GM12872 (cell line): ENCODE measurements around the gene SCN5A.

Experiments used
- TF ChIP-seq, protein P1 (sequence below): IDR thresholded peaks from 3 replicates; pipeline ENCODE4 v1.5.1; 2011; ENCODE audit warnings: low read depth, mild to moderate bottlenecking, low read length, moderate library complexity; ENCODE audit not compliant: insufficient read depth

SCN5A gene

GRCh38 chr3:38588995-38589937 is 60.2 kb downstream of the SCN5A start:
- TF ChIP-seq, protein P1, sequence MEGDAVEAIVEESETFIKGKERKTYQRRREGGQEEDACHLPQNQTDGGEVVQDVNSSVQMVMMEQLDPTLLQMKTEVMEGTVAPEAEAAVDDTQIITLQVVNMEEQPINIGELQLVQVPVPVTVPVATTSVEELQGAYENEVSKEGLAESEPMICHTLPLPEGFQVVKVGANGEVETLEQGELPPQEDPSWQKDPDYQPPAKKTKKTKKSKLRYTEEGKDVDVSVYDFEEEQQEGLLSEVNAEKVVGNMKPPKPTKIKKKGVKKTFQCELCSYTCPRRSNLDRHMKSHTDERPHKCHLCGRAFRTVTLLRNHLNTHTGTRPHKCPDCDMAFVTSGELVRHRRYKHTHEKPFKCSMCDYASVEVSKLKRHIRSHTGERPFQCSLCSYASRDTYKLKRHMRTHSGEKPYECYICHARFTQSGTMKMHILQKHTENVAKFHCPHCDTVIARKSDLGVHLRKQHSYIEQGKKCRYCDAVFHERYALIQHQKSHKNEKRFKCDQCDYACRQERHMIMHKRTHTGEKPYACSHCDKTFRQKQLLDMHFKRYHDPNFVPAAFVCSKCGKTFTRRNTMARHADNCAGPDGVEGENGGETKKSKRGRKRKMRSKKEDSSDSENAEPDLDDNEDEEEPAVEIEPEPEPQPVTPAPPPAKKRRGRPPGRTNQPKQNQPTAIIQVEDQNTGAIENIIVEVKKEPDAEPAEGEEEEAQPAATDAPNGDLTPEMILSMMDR: no peak

GRCh38 chr3:38588371-38588971 is 61.0 kb downstream of the SCN5A start:
- TF ChIP-seq, protein P1: no peak

GRCh38 chr3:38587548-38588131 is 61.8 kb downstream of the SCN5A start:
- TF ChIP-seq, protein P1: no peak

DNA sequence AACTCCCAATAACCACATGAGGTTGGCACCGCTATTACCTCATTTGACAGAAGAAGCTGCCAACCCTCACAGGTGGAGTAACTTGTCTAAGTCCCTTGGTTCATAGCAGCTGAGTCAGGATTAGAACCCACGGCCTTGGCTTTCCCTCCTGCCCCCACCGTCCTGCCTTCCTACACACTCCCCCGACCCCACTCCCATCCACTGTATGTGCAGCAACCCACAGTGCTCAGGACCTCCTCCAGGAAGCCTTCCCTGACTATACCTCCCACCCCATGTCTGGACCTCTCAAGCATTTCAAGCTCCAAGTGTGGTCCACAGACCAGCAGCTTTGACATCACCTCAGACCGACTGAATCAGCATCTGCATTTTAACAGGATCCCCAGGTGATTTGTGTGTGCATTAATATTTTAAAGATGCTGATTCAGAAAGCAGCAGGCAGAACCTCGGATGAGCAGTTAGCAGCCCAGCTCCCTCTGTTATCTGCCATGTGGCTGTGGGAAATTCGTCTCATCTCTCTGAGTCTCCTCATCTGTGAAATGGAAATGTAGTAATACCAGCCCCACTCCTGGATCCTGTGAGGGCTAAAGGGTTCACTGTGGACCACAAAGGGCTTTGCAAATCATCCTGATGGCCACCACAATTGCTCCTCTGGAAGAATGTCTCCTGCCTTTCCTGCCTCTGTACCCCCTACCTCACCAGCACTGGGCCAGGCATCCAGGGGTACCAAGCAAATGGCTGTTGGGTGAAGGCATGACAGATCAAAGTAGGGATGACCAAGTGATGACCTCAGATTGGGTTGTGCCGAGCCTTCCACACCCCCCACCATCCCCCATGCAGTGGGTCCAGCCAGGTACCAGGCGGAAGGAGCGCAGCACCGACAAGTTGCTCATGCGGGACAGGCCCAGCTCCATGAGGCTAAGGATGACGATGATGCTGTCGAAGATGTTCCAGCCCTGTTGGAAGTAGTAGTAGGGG is 62.7 kb downstream of the SCN5A start:
- TF ChIP-seq, protein P1: no peak

GRCh38 chr3:38585791-38586420 is 63.6 kb downstream of the SCN5A start:
- TF ChIP-seq, protein P1: no peak

DNA sequence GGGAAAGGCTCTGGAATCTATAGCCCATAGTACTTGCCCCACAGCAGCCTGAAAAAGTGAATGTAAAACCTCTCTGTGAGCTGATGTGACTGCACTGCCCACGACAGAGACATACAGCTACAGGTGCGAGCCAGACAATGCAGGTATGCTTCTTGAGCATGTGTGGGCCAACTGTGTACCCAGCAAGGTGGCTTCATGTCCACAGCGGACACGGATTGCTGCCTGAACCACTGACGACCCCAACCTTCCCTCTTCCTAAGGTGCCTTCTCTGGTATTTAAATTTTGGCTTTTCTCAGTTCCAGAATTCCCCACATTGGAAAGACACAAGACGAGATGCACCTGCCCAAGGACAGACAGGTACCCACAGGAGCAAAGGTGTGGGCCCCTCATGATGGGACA is 65.8 kb downstream of the SCN5A start:
- TF ChIP-seq, protein P1: no peak
